Measurements from ENCODE around the gene CCNI.

DNA sequence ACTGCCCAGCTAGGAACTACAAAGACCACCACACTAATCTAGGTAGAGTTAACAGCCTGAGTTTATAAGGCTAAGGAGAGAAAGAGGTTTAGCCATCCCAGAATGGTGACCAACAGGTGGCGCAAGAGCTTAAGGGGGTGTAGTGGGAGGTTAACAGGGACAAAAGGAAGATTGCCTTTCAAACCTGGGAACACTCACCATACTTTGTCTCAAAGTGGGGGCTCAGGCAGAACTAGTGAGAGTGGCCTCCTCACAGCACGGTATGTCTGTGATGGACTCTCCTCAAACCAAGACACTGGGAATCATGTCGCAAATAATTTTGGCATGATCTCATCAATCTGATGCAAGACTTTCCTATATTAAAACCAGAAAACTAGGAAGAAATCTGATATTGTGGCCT, 23.4 kb downstream of the CCNI start:
- TF ChIP-seq POU2F2 (IDR thresholded peaks at IDR 0.05; ENCODE audit: low read depth, low read length) (no peak), POLR2A (IDR thresholded peaks at IDR 0.05; ENCODE audit: low read depth, low read length) (no peak), POLR2AphosphoS5 (IDR thresholded peaks at IDR 0.05; ENCODE audit: low read depth, low read length) (no peak), TAF1 (IDR thresholded peaks at IDR 0.05; ENCODE audit: low read depth, low read length) (no peak)
